DMS53 (cell line): ENCODE measurements around the gene IRF4.
"Not testable (repeated sequence)": the region's sequence is repeated elsewhere in the genome, so short reads cannot be mapped to it uniquely, and the experiment has no call there.

Source experiments
- DNase-seq: peaks from one replicate; lab custom pipeline; 2025; lab: John Stamatoyannopoulos, UW

The IRF4 gene

DNA sequence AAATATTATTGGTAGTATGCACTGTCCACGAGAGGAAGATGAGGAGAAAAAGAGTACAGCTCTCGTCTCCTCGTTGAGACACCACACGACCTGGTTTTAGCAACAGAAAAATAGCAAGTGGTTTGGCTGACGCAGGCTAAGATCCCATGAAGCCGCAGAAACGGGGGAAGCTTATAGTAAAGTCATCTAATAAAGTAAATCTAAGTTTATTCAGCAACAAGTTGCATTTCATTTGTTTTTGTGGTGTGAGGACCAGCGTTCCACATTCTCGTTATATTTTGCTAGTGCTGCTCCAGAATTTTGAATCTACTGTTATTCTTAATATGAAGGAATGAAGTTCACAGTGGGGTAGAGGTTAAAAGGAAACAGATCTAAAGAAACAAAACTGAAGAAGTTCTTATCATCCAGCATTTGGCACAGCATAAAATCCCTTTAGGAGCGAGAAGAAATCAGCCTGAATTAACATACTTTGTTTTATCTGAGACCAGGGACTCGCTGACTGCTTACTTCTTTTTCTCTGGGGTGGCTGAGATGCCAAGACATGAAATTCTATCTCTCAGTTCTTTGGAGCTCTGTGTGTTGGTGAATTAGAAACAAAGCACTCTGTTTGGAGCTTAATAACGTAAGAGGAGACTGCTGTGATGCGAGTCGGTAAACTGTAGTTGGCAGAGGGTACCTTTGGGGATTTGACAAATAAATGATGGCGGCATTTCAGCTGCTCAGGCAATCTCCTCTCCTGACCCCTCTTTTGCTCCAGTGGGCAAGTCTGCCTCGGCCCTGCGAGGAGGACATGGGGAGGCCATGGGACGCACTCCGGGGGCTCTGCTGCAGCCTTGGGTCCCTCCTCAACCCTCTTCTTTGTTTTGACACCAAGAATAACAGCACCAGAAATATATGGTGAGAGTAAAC, 24.9 kb upstream of the IRF4 start:
- no peak for DNase-seq

DNA sequence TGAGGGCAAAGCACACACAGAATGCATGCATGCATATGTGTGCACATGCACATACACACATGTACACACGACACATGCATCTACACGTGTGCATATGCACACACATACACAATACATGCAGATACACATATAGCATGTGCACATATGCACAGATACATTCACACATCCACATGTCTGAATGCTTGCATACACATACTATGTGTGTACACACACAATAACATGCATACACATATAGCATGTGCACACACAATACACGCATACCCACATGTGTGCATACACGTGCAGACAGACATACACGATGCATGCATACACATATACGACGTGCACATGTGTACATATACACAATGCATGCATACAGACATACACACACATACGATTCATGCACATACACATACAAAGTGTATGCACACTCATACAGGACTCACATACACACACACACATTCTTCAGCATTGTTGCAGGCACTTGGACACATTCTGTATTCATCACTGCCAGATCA, 24.2 kb upstream of the IRF4 start:
- DNase-seq = no peak

DNA sequence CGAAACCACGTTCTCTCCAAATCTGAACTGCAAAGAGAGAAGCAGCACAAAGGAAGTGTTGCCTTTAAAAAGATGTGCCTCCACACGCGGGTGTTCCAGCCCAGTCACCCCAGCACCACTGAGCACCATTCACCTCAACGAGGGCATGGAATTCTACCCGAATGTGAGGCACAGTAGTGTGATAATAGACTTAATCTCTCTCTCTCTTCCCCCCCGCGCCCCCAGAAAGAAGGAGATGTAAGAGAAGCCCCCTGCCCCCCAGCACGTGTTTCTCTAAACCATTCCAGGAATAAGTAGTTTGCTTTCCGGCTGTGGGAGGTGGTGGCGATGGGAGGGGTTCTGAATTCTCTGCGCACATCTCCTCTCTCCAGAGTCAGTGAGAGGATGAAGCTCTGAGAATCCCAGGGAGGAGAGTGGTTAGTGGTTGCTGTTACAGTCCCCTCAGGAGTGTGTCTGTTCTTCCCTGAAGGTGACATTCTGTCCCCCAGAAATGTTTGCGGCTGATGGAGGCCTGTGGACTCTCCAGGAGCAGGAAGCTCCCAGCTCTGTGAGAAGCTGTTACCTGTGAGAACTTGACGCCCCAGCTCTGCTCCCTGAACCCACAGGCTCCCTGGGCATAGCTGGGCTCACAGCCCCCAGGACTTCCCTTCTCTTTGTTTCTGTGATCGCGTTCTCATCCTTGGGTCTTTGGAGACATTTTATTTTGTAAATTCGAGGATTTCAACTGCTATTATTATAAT, 23.5 kb upstream of the IRF4 start:
- no peak for DNase-seq

DNA sequence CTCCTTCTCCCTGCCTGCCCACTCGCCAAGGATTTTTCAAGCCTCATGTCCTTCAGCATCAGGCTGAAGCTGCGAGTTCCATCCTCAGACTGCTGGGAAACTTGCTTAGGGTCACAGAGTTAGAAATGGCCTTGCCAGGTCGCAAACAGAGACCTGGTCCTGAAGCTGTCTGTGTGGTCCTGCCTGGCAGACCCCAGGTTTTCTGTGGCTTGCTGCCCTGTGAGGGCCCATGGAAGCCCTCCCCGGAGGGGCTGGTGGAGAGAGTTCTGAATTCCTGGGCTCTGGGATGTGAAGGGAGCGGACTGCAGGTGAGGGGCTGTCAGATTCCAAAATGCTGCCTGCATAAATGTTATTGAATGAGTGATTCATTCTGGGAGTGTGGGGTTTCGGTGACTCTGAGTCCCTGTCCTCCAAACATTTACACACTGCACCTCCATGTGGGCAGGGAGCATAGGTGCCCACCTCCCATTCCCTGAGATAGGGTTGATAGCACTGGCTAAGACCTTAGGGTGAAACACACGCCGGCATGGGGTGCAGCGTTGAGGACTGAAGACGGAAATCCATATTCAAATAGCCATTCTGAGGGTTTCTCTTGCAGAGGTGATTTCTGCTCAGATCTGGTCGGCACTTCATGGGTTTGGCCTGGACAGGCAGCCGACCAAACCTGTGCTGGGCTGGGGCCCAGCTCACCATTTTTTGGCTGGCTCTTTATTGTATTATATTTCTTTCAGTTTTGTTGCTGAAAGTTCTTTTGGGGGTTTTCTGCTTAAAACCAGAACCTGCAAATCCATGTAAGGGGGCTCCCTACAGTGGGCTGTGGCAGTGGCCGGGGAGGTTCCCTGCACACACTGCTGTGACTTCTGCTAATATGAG, 21.8 kb upstream of the IRF4 start:
- no peak for DNase-seq

DNA sequence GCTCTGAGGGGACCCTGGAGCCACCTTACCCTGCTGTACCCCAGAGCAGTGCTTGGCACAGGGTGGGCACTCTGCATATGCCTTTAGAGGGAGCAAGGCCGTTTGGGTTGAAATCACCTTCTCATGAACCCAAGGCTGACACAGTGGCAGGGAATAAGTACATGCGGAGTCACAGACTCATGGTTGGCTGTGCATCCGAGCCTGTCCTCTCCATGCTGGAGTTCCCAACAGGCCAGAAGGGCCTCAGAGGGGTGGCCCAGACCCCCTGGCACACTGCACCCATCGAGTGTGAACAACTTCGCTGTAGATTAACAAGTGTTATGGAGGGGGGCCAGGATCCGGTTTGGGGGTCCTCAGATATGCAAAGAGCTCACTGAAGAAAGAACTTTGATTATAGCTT, 21.0 kb upstream of the IRF4 start:
- DNase-seq = no peak

DNA sequence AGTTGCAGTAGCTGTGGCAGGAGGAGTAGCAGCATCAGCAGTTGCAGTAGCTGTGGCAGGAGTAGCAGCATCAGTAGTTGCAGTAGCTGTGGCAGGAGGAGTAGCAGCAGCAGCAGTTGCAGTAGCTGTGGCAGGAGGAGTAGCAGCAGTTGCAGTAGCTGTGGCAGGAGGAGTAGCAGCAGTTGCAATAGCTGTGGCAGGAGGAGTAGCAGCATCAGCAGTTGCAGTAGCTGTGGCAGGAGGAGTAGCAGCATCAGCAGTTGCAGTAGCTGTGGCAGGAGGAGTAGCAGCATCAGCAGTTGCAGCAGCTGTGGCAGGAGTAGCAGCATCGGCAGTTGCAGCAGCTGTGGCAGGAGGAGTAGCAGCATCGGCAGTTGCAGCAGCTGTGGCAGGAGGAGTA, 19.7 kb upstream of the IRF4 start:
- not testable (repeated sequence) for DNase-seq

DNA sequence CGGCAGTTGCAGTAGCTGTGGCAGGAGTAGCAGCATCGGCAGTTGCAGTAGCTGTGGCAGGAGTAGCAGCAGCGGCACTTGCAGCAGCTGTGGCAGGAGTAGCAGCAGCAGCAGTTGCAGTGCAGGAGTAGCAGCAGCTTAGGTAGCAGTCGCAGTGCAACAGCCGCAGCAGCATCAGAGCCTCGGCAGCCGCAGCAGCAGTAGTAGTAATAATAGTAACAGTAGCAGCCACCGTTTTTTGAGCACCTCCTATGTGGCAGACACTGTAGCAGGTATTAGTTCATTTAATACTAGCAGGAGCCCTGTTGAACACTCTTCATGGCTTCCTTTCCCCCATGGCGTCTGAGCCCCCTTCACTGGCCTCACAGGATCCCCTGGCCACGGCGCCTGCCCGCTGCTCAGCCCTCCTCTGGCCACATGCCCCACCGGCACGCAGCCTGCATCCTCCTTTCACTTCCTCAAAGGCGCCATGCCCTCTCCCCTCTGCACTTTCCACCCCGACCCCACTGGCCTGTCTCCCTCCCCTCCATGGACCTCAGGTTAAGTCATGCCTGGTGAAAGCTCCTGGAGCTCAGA, 19.1 kb upstream of the IRF4 start:
- no peak for DNase-seq

DNA sequence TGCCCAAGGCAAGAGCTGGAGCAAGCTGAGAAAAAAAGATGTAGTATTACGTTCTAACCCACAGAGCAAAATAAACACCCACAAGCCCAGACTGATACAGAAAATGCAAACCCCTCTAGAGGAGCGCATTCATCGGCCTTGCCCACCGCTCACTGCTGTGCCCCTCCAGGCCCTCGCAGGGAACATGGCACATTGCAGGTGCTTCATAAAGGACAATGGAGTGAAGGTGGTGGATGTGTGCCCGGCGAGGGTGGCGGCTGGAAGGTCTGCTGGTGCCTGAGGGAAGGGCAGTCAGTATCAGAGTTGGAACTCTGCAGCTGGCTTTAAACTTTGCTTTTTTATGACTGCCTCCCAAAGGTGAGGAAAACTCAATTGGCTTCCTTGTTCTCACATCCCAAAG, 18.5 kb upstream of the IRF4 start:
- no peak for DNase-seq

DNA sequence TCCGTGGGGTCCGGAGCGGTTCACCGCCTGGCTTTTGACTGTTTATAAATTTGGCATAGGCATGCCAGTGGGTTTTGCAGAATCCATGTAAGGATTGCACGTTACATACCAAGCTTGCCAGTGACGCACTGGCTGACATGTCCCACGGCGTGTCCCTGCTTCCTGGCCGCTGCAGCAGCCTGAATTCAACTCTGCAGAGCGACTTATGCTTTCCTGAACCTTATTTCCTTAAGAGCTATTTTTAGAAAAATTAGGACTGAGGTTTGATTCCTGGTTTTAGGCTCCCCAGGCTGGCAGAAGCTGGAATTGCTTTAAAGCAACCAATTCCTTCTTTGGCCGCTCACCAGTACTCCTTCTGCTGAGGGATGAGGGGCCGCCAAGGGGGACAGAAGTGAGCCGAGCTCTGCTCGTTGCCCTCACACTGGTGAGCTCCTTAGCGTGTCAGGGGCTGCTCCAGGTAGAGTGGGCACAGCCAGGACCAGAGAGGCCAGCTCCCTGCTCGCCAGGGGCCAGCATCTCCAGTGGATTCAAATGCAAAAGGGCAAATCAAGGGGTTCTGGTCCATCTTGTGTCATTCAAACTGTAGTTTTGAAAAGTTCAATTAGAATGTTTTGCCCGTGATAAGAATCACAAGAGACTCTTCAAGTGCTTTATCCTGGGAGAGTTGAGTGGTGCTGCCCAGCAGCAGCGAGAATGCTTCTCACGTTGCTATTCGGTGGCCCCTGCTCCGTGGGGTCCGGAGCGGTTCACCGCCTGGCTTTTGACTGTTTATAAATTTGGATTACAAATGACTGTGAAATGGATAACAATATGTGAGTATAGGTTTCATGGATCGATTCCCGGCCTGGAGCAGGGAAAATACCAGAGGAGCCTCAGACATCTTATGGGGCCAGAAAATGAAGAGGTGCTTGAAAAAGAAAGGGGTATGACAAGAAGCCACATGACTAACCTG, 17.5 kb upstream of the IRF4 start:
- DNase-seq = no peak

DNA sequence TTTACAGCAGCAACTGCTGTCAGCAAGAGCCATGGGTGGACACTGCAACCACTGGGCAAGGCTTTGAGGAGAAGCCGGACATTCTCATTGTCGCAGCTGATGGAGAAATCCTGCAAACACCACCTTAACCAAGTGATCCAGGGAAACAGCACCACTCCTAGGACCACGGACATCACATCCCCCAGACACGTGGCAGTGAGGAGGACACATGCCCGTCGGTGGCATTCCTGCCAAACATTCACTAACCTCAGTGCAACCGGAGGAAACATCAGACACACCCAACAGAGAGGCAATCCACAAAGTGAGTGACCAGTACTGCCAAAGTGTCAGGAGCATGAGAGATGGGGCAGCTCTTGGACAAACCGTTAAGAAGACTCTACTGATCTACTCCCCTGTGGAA, 16.6 kb upstream of the IRF4 start:
- DNase-seq = no peak

DNA sequence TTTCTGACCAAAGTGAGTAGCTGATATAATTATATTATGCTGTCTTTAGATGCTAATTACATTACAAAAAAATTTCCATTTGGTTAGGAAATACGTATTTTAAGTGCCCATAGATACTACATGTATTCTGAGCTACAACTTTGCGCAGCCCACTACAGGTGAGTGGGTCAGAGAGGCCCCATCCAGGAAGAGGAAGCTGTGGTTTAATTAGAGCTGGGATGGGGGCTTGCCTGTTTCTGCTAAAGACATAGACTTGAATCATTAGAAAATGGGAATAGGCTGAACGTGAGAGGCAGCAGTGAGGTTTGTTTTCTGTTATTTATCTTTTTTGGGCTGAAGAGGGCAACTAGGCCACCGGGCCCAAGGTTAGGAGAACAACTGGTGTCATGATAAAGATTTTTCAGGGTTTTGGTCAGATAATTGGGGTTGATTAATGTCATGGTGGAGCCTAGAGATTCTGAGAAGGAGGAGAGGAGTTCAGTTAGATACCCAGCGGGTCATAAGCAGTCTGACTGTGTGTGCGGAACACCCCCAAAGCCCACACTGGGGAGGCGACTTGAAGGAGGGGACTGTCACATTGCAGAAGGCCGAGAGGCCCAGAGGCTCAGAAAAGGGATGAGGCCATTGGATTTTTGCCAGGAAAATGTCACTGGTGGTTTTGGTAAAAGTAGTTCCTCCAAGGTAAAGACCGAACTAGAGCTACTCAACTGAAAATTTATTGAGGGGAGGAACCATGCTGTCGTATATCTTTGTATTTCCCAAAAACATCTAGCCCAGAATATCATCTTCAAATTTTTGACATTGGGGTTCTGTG, 14.5 kb upstream of the IRF4 start:
- DNase-seq = no peak

DNA sequence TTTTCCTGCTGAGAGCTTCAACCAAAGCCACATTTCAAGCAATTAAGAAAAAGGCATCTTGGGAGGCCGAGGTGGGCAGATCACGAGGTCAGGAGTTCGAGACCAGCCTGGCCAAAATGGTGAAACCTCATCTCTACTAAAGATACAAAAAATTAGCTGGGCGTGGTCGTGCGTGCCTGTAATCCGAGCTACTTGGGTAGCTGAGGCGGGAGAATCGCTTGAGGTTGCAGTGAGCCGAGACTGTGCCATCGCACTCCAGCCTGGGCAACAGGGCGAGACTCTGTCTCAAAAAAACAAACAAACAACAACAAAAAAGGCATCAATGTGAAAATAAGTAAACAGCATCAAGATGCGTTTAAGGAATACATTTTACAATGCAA, 13.9 kb upstream of the IRF4 start:
- DNase-seq = not testable (repeated sequence)

DNA sequence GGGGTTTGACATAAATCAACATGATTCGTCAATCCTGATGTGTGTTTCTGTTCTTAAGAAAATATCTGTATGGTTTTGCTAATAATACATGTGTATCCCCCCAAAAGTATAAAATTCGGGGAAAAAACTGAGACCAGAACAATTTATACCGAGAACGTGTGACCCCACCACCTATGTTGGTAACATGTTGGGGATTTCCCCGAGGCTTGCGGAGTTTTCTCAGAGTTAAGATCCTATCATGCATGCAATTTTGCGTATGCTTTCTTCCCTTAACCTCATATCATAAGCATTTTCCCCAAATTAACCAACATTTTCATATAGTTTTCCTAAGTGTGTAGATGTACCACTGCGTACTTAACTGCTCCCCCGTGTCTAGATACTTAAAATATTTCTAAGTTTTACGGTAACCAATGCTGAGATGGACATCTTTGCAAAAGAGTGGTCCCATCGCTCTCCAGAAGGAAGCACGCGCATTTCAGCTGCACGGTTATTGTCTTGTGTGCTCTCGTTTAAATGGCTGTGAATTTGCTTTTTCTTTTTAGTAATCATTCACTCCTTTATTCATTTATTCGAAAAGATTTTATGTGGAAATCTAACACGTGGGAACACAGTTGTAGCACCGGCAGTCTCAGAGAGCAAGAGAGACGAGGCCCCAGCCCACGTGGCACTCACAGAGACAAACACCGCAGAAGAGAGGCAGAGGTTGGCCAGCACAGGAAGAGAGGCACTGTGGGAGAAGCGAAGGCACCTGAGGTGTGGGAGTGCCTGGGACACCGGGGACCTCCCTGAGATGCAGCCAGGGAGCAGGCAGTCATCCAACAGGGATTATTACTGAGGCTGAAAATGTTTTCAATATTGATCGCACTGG, 13.2 kb upstream of the IRF4 start:
- DNase-seq = no peak

DNA sequence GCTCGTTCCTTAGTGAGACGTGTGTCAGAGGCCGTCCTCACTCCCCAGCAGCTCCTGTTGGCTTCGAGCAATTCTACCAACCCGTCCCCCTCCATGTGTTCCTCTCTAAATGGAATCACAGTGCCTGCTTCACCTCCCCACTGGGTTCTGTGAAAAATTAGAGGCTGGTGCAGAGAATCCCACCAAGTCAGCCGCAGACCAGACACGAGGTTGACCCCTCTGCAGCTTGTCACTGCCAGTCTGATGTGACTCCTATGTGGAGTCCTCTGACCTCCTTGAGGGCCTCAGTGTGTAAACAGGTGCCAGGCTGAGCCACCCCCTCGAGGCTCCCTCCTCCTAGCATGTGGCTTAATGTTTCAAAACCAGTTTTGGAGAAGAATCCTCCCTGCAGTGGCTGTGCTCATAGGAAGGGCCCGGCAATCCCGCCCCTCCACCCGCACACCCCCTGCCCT, 12.6 kb upstream of the IRF4 start:
- no peak for DNase-seq

DNA sequence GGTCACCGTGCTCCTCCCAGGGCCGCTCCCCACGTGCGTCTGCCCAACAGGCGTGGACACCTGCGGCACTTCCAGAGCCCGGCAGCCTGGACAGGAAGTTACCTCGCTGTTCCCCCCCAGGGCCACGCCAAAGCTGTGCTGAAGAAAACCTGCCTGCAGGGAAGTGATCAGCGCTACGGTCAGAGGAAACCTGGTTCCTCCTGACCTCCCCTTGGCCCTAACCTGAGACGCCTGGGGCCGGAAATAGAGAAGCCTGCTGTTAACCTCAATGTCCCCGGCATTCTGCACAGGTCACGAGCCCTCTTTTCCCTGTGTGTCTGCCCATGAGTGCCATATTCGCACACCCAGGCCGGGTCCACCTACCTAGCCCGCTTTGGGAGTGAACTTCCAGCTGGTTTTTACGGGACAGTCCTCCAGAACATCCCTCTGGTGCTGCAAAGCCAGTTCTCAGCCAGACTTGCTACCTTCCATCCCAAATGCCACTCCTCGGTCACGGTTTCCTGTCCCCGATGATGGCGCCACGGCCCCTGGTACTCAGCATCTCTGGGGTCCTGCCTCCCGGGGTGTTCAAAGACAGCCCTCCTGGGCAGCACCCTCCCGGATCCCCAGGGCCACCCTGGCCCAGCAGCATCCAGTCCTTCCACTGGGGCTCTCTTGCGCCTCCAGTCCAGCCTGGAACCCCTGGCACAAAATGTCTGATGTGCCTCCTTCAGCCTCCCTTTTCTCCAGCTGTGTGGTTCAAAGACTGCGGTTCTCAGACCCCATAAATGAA, 12.0 kb upstream of the IRF4 start:
- DNase-seq = no peak

DNA sequence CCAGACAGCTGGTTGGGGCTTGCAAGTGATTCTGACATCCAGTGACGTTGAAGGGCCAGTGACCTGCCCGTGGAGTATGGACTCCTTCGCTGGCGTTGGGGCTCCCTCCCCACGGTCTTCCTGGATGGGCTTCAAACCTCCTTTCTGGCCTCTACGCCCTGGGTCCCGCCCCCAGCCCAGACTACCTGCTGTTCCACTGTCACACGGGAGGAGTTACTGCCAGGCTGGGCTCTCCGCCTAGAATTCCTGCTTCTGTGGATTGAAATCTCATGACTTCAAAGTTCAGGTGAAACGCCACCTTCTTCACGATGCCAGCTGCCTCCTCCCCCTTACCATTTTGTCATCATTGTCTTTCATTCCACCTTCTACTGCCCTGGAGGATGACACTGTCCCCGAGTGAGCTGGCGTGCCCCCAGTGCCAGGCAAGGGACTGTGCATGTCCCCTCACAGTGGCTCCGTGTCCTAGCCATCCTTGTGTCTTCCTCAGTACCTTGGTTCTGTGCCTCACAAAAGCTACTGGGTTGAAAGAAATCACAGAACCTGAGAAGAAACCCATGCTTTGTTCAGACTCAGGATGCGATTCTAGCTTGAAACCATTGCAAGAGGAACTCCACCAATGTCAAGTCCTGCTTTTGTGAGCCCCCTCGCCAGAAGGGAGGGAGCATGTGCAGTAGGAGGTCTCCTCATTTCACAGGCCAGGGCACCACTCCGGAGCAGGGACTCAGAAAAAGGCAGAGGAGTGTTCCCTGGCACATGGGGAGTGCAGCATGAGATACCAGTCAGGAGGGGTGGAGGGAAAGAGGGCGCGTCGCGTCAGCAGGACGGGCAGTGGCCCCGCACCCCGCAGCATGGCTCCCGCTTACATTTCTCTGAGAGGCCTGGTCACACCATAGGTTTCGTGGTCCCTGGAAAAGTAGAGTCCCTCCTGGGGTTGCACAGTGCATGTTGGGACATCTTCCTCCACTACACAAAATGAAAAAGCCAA, 11.0 kb upstream of the IRF4 start:
- no peak for DNase-seq
